Right atrium auricular region (tissue), 2 donors: ENCODE data around the gene TIAL1. TPM values are rescaled to one million over a fixed set of nuclear protein-coding genes. Genes with fewer than 3 reads are reported as not detected.

Experiments used
- DNase-seq: peaks from one replicate; pipeline ENCODE4 v3.0.0-alpha.2; 2019; ENCODE audit warnings: low spot score
- H3K27ac ChIP-seq, 2 donors: fragments of 200-600 bp; sonication (generic); 1 replicate in 1 of 2; 2 replicates in 1 of 2; pipeline ENCODE4 v1.5.1; 2016 to 2019
- H3K27me3 ChIP-seq, 2 donors: fragments of 200-600 bp; sonication (generic); one replicate each; pipeline versions ENCODE4 v1.5.1 to v1.6.0; 2017 to 2019
- H3K36me3 ChIP-seq: fragments of 200-600 bp; sonication (generic); one replicate; pipeline ENCODE4 v1.5.1; 2016
- H3K4me1 ChIP-seq, 2 donors: fragments of 200-600 bp; sonication (generic); one replicate each; pipeline versions ENCODE4 v1.5.1 to v1.6.0; 2017 to 2019
- H3K4me3 ChIP-seq, 2 donors: fragments of 200-600 bp; sonication (generic); 1 replicate in 1 of 2; 2 replicates in 1 of 2; pipeline ENCODE4 v1.5.1; 2017 to 2019; ENCODE audit warnings: mild to moderate bottlenecking in 1 of 2, moderate library complexity in 1 of 2
- H3K9me3 ChIP-seq, 2 donors: fragments of 200-600 bp; sonication (generic); one replicate each; pipeline ENCODE4 v1.5.1; 2019
- CTCF ChIP-seq, 2 donors: fragments of 200-600 bp; sonication (generic); IDR thresholded peaks; one replicate each; pipeline ENCODE4 v1.5.1; 2019; ENCODE audit warnings: antibody characterized with exemption in 2 of 2
- total RNA-seq, 2 donors: library from RNA; depleted of rRNA; stranded (reverse); fragments of >200 nt; gene quantifications; one replicate each; pipeline ENCODE4 v1.1.0, GENCODE V29; 2016

The TIAL1 gene
- total RNA-seq: 10 to 100 TPM; 32.5 to 39.2 TPM

GRCh38 chr10:119596537-119597404 is at the start of gene TIAL1:
Gene TIAL1 (minus strand): TSS chr10:119596964. CDS start chr10:119596465, 499 bp downstream.
- Histone ChIP-seq H3K27me3 (no peaks in the 10 kb centered on the region), H3K9me3 (no peaks in the 10 kb centered on the region), H3K4me3 (peak within 1 kb of the TSS; percentile 63 to 76), H3K27ac (peak within 1 kb of the TSS; percentile 96 to 98), H3K36me3 (no peaks in the 10 kb centered on the region), H3K4me1 (peaks cover 0 to 46% of the 10 kb centered on the region in 2 donors)
- peak; percentile 99 for DNase-seq
- TF ChIP-seq CTCF (IDR thresholded peaks at IDR 0.05): no peak

- H3K9me3 ChIP-seq: no peaks in the 10 kb centered on the region
- TF ChIP-seq CTCF (IDR thresholded peaks at IDR 0.05): no peak
- H3K4me1 ChIP-seq: no peaks in the 10 kb centered on the region
- no peak overlapping the region for H3K27ac ChIP-seq
- no peaks in the 10 kb centered on the region for H3K36me3 ChIP-seq
- DNase-seq: no peak
- no peaks in the 10 kb centered on the region for H3K27me3 ChIP-seq
- H3K4me3 ChIP-seq: no peak overlapping the region
Observed at GRCh38 chr10:119644994-119645393, 48.2 kb upstream of the TIAL1 start.

- no peaks in the 10 kb centered on the region for H3K9me3 ChIP-seq
Observed at GRCh38 chr10:119644205-119644814, 47.5 kb upstream of the TIAL1 start.

GRCh38 chr10:119643306-119644204 is 46.8 kb upstream of the TIAL1 start:
- Histone ChIP-seq H3K4me3 (no peak overlapping the region), H3K4me1 (no peaks in the 10 kb centered on the region), H3K27me3 (no peaks in the 10 kb centered on the region), H3K36me3 (no peaks in the 10 kb centered on the region), H3K9me3 (no peaks in the 10 kb centered on the region), H3K27ac (no peak overlapping the region)
- TF ChIP-seq CTCF (IDR thresholded peaks at IDR 0.05): no peak
- DNase-seq: no peak

More at GRCh38 chr10:119644205-119644814, 47.5 kb upstream of the TIAL1 start:
- no peak overlapping the region for H3K27ac ChIP-seq
- H3K36me3 ChIP-seq: no peaks in the 10 kb centered on the region
- no peak for TF ChIP-seq CTCF (IDR thresholded peaks at IDR 0.05)
- DNase-seq: no peak
- no peak overlapping the region for H3K4me3 ChIP-seq
- no peaks in the 10 kb centered on the region for H3K4me1 ChIP-seq
- no peaks in the 10 kb centered on the region for H3K27me3 ChIP-seq

GRCh38 chr10:119642556-119643111 is 45.9 kb upstream of the TIAL1 start:
- Histone ChIP-seq H3K4me3 (no peak overlapping the region), H3K27ac (no peak overlapping the region), H3K27me3 (no peaks in the 10 kb centered on the region), H3K4me1 (no peaks in the 10 kb centered on the region), H3K9me3 (no peaks in the 10 kb centered on the region), H3K36me3 (no peaks in the 10 kb centered on the region)
- no peak for DNase-seq
- TF ChIP-seq CTCF (IDR thresholded peaks at IDR 0.05): no peak
